GM18507 (cell line): ENCODE data around the gene RBM20.

Experiments used
- DNase-seq: peaks from one replicate; pipeline ENCODE4 v3.0.0; 2011; ENCODE audit warnings: low read depth; ENCODE audit not compliant: insufficient read length; ENCODE audit errors: extremely low spot score
- FAIRE-seq: peaks from 2 replicates; lab custom pipeline; 2011; peaks lifted over from hg19 to GRCh38; lab: Jason Lieb, UNC

The RBM20 gene

DNA sequence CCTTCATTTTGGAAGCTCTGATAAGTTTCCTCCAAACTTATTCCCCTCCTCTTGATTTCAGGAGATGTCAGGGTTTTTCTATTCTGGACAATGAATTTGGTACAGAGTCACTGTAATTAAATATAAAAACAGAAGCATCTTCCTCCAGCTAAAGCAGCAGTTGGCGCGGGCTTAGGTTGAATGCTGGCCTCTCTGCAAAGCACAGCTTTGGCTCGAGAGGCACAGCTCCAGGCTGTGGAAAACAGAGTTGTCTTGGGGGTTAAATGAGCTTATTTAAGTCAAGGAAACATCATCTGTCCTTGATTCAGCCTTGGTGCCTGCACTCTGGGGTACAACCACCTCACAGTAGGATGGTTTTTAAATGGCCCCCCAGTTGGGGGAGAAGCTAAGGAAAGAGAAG lies 192.6 kb downstream of the RBM20 start:
- no peak for FAIRE-seq
- DNase-seq = no peak

DNA sequence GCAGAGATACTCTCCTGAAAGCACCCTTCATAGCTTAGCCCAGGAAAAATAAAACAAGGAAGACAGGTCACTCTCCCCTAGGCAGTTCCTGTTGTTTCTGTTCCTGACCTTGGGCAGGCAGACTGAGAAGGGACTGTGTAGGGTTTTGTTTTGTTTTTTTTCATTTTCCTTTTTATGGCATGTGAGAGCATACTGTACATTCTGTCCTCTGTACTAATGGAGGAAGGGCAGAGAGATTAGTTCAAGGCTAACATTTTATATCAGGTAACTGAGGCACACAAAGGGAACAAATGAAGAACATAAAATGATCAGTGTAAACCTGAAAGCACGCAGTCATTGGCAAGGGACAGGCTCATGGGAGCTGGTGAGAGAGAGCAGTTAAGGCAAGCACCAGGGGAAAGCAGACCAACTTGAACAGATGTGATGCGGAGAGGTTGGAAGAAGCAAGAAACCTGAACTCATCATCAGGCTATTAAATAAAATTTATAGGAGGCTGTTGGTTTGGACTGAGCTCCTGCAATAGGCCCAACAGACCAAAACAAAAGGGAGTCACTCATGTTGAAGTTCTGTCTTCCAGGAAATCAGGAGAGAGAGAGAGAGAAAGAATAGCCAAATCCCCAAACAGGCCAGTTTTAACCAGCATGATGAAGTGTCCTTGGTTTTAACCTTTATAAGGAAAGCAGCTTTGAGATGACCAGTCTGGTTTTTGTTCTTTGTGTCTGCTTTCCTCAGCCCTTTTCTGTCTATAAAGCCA lies 193.5 kb downstream of the RBM20 start:
- DNase-seq (no peak), FAIRE-seq (no peak)

DNA sequence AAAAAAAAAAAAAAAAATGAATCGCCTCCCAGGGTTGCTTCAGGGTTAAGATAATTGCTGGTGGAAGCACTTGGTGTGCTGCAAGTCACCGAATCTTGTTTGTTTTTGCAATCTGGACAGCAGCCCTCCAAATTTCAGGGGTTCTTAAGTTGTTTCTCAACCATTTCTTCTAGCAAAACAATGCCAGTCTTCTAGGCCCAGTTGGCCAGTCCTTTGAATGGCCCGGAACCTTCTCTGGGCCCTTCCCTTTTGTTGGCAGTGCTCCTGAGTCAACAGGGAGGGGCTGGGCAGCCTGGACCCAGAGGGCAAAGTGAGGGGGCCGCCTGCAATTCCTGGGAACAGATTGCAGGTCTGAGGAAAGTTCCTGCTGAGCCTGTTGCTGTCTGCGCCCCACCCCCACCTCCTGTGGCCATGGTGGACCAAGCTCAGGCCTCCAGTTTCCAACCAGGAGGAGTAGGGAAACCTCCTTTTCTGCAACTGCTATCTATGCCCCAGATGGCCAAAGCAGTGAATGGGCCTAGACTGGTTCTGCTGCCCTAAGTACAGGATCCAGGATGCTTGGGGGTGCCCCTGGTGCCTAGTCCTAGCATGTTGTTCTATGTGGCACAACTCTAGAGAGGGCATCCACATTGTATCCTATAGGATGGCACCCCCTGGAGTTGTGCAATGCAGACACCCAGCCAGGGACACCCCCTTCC lies 196.2 kb downstream of the RBM20 start:
- FAIRE-seq (no peak), DNase-seq (no peak)

DNA sequence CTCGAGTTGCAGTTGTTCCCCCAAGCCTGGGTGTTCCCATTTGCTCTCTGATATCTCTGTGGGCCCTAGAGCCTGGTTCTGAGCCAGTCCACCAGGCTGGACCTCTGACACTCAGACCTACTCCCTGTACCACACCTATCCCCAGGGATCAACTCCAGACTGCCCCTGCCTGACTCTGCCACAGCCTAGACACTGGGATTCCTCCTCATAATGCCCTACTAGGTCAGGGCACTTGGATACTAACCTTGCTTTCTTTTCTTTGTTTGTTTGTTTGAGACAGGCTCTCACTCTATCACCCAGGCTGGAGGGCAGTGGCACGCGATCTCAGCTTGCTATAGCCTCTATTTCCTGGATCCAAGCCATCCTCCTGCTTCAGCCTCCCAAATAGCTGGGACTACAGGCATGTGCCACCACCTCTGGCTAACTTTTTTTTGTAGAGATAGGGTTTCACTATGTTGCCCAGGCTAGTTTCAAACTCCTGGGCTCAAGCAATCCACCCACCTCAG lies 196.8 kb downstream of the RBM20 start:
- FAIRE-seq = no peak
- no peak for DNase-seq

DNA sequence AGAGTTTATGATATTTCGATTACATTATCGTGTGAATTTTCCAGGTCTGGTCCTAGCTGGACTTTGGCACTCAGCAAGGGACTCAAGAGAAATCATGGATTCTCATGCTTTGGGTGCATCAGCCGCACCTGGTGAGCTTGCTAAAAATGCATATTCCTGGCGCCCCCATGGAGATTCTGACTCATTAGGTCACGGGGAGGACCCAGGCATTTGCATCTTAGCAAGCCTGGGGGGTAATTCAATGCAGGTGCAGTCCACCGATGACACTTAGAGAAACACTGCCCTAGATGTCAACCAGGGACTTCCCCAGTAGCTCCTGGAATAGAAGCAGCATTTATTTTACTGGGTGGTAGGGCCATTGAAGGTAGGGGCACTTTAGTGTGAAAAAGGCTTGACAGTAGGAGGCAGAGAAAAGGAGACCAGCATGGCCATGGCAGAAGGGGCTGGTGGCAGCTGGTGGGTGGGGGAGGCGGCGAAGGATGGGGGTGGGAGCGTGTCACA lies 197.7 kb downstream of the RBM20 start:
- DNase-seq (peak; percentile 58), FAIRE-seq (peak; percentile 89)

DNA sequence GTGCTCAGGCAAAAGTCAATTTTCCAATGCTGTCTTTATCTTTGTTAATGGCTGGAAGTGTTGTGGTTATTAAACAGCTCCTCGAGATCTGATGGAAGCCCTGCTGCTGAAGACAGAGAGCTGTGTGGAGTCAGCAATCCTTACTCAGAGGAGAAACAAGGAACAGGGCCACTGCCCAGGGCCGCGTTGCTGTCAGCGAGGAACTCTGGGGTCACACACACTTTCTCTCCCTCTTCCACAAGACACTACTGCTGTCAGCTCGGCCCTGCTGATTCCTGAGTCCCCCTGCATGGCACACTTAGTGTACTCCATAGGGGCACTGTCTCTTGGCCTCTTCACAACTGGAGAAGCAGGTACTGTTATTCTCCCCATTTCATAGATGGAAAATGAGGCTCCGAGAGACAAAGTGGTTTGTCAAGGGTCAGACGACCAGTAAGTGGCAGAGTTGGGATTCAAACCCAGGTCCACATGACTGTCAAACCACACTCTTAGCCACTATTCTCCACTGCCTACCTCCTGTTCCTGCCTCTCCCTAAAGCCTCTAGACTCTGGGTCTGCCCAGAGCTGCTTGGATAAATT lies 198.3 kb downstream of the RBM20 start:
- FAIRE-seq (no peak), DNase-seq (no peak)

DNA sequence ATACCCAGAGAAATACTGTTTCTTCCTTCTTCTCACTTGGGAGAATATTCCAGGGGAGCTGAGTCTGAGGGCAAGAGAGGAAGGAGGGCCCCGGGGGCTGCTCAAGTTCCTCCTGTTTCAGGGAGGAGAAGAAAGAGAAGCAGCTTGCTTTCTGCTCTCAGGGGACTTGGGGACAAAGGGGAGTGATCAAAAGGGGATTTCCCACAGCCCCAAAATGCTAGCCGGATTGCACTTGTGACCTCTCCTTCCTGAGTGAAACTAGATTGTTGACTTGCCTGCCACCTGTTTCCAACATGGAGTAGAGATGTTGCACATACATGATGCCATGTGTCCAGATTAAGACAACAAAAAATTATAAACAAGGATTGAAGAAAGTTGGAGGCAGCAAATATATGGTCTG lies 198.9 kb downstream of the RBM20 start:
- FAIRE-seq (peak; percentile 98), DNase-seq (peak; percentile 75)

DNA sequence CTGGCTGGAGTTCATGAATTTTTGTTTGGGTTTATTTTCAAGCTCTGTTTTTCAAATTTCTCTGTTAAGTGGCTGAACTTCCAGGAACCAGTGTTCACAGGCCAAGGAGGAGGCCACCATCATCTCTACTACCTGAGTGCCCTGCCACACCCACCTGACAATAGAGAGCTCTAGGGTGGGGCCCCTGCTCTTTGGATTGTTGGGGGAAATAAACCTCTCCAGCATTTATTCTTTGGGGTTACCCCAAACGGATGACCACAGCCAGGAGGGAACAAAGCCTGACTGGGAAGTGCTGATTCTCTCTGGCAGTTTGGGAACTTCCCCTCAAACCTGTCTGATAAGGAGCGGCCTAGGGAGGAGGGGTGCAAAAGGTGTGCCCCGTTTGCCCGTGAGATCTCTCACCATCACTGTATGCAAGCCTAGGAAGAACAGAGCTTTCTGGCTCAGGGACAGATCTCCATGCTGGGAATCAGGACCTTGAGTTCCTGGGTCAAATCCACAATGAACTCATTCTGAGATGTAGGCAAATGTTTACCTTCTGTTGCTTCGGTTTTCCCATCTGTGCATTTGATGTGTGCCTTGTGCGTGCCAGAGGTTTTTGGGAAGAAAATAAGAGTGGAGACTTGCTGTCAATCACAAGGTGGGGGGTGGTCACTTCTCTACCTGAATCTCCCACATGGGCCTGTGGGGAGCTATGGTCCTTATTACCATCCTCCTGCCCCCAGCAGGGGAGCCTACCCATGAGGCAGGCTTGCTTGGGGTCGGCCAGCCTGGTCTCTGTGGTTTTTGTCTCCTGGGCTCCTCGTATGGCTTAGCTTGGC lies 199.9 kb downstream of the RBM20 start:
- no peak for FAIRE-seq
- no peak for DNase-seq

DNA sequence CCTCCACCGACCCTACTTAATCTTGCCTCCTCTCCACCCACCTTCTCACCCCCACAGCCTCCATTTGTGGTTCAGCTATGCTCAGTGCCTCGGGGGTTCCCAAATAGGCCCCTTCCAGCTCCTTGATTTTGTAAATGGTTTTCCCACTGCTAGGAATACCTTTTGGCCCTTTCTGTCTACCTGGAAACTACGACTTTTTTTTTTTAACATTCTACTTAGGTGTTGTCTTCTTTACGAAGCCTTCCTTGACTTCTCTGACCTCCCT lies 200.4 kb downstream of the RBM20 start:
- DNase-seq (no peak), FAIRE-seq (no peak)

DNA sequence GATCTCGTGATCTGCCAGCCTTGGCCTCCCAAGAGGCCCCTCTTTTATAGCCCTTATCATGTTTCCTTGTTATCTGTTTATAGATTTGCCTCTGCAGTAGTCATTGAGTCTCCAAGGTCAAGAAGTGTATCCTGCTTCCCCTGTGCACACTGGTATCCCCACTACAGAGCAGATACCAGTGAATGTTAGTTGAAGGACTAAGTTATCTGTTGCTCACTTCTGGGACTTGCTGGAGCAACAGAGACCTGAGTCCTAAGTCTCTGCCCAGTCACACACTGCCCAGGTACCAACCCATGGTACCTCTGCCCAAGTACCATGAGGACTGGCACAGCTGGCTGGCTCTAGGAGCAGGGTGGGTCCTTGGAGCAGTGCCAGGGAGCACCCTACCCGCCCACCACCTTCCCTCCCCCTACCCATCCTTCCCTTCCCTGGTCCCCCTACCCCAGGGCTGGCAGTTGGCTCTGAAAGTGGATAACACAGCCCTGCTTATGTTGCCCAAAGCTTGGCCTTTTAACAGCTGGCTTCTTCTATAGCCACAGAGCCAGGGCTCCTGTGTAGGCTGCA lies 201.1 kb downstream of the RBM20 start:
- FAIRE-seq = no peak
- no peak for DNase-seq

DNA sequence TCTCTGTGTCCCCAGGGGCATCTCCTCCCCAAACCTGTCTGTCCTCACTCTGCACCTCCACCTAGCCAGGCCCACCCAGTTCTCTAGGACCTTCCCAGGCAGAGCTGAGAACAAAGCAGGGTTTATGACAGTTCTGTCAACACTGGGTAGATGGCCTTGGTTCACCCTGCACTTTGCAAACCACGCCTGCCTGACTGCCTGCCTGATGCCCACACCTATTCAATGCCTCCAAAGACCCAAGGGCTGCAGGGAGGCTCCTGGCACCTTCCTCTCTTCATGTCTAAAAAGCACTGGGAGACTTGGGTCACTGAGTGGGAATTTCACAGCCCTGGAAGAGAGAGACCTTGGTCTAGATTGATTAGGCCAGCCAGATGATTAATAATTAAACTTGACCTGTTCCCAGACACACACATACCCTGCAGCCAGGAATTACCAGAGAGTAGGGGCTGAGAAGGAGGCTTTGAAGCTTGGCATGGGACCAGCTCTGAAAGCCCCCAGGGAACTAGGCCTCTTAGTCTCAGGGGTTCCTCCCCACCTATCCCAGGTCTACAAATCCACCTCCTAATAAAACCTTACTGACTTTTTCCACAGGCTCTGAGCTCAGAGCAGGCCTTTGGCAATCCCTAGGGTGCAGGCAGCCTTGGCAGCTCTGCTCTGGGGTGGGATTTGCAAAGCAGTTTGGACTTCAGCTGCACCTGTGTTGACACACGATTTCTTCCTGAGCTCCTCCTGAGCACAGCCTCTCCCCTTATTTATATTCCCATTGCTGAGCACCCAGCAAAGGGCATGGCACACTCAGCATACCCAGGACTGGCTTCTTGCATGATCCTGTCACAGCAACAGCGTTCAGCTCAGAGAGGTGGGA lies 201.9 kb downstream of the RBM20 start:
- FAIRE-seq (no peak), DNase-seq (no peak)

DNA sequence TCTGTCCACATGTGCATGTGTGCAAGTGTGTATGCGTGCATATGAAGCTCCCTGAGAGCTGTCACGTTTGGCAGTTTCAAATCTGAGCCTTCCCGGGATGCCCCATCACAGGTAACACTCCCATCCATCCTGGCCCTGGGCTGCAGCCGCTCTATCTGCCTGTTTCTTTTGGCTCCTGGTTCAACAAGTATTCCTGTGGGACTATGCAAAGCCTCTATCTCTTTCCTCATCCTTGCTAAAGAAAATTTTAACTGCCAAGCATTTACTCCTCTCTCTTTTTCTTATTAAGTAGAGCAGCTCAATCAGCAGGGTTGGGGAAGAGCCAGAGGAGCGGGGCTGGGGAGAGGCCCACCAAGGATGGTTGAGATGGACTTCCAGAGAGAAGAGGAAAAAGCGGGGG lies 203.2 kb downstream of the RBM20 start:
- DNase-seq = no peak
- no peak for FAIRE-seq

DNA sequence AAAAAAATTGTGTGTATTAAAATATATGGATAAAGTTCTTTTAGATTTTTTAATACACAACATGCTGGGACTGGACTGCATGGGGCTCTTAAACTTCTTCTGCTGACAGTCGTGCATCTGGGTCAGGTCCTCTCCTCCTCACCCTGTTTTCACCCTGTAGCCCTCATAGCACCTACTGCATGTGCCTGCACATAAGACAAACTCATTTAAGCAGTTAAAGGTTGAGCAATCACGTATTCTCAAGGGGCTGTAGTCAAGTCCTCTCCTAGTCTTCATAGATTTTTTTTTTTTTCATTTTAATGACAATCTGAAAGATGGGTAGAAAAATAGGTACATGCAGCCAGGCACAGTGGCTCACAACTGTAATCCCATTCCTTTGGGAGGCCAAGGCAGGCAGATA lies 204.0 kb downstream of the RBM20 start:
- FAIRE-seq (no peak), DNase-seq (no peak)

DNA sequence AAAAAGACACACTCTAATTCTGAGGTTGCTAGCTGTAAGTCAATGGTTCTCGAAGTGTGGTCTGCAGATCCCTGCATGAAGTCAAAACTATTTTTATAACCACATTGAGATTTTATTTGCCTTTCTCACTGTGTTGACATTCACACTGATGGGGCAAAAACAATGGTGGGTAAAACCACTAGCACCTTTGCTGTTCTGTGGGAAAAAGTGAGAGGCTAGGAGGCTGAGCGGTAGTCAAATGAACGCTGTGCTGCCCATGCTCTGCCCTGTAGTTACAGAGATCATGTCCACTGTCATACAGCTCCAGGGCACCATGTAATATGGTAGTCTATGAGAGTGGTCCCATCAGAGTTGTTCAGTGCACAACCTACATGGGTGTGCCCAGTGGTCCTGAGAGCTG lies 206.0 kb downstream of the RBM20 start:
- FAIRE-seq (no peak), DNase-seq (no peak)

DNA sequence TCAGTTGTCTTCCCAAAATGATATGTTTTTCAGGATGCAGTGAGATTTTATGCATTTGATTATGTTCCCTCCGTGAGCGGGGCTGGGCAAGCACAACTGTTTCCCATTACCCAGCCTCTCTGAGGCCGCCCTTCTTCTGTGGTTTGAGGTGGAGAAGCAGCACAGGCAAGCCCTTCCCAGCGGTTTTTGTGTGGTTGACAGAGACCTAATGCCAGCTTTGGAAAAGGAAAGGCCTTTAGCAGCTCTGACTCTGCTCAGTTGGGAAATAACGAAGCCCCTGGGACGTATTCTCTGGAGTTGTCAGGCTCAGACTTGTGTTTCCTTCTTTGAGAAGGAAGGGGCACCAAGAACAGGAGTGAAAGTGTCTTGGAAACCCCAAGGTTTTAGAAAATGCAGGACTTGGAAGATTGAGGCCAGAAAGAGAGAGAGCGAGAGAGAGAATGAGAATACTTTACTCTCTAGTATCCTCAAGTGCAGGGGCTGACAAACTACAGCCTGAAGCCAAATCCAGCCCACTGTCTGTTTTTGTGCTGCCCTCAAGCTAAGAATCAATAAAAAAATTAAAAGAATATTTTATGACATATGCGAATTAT lies 207.0 kb downstream of the RBM20 start:
- no peak for DNase-seq
- no peak for FAIRE-seq

DNA sequence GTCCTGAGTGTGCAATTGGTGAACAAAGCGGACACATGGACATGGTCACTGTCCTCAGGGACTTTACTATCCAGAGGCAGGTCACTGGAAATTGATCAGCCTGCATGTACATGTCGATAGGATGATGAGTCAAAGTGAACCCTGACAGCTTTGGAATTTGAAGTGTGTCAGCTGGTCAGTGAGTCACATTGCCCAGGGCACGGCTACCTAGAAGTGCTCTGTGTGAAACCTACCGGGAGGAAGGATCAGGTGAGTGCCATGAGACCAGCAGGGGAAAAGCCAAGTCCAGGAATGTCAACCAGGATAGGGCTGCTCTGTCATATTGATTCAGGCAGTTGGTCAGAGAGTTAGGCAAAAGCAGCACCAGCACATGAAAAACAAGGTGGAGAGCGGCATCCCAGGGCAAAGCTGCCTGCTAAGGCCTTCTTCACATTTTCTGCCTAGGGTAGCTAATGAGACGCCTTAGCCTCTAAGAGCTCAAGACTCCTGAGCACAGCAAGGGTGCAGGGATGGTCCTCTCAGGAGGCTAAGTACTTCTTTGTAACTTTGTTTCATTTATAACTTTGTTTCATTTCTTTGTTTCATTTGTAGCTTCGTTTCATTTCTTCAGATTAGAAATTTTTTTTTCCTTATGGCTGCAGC lies 208.2 kb downstream of the RBM20 start:
- FAIRE-seq = peak; percentile 61
- DNase-seq = no peak

DNA sequence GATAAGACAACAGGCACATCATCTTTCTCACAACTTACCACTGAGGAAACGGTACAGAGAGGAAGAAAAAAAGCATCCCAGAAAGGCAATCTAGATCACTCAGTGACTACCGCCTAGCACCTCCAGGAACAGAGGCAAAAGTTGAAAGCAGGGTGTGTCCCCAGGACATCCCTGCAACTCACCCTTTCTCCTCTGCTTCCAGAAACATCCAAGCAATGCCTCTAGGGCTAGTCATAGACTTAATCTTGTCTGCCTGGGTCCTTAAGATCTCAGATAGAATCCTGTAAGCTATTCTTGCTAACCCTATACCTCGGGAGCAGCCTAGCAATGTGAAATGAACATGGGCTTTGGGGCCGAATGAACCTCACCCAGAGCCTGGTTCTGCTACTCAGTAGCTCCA lies 208.8 kb downstream of the RBM20 start:
- no peak for DNase-seq
- no peak for FAIRE-seq
